Smooth muscle cell (in vitro differentiated cells): ENCODE results near the gene CARS1. TPM values are rescaled to one million over a fixed set of nuclear protein-coding genes. Genes with fewer than 3 reads are reported as not detected.

Source experiments
- DNase-seq: peaks from one replicate; lab custom pipeline; 2025; ENCODE audit not compliant: unreplicated experiment; lab: John Stamatoyannopoulos, UW
- H2AFZ ChIP-seq: fragments of 200-600 bp; sonication (generic); 2 replicates; pipeline ENCODE4 v1.6.0; 2016; ENCODE audit warnings: antibody characterized with exemption, low read depth, mild to moderate bottlenecking
- H3F3A ChIP-seq: fragments of 200-600 bp; sonication (generic); 2 replicates; pipeline ENCODE4 v1.6.0; 2017; ENCODE audit warnings: antibody characterized with exemption, low read depth
- H3K27ac ChIP-seq: fragments of 200-600 bp; sonication (generic); 2 replicates; pipeline ENCODE4 v1.5.1; 2016; ENCODE audit warnings: low read depth, mild to moderate bottlenecking
- H3K27me3 ChIP-seq: fragments of 200-600 bp; sonication (generic); 2 replicates; pipeline ENCODE4 v1.6.1; 2016; ENCODE audit warnings: low read depth, mild to moderate bottlenecking
- H3K36me3 ChIP-seq: fragments of 200-600 bp; sonication (generic); 2 replicates; pipeline ENCODE4 v1.5.1; 2016; ENCODE audit warnings: low read depth
- H3K4me1 ChIP-seq: fragments of 200-600 bp; sonication (generic); 2 replicates; pipeline ENCODE4 v1.5.1; 2016; ENCODE audit warnings: low read depth
- H3K4me2 ChIP-seq: fragments of 200-600 bp; sonication (generic); 2 replicates; pipeline ENCODE4 v1.6.0; 2016; ENCODE audit warnings: mild to moderate bottlenecking
- H3K4me3 ChIP-seq: fragments of 200-600 bp; sonication (generic); 2 replicates; pipeline ENCODE4 v1.5.1; 2016; ENCODE audit warnings: mild to moderate bottlenecking
- H3K79me2 ChIP-seq: fragments of 200-600 bp; sonication (generic); 2 replicates; pipeline ENCODE4 v1.6.0; 2016; ENCODE audit warnings: low read depth, mild to moderate bottlenecking
- H3K9ac ChIP-seq: fragments of 200-600 bp; sonication (generic); 2 replicates; pipeline ENCODE4 v1.6.0; 2016; ENCODE audit warnings: low read depth
- H3K9me3 ChIP-seq: fragments of 200-600 bp; sonication (generic); replicated peaks from 2 replicates; pipeline ENCODE4 v1.5.1; 2016; ENCODE audit warnings: low read depth
- H4K20me1 ChIP-seq: fragments of 200-600 bp; sonication (generic); 2 replicates; pipeline ENCODE4 v1.6.0; 2016; ENCODE audit warnings: low read depth
- WGBS: methylation state at CpG from one replicate; pipeline ENCODE4 v1.1.7; 2016; ENCODE audit warnings: low lambda C conversion rate; 5-methylcytosine and 5-hydroxymethylcytosine counted together
- polyA plus RNA-seq: library from polyadenylated mRNA; unstranded; fragments of >200 nt; fragmentation: Nextera tagmentation; extraction: Ambion mirVana; gene quantifications from 2 replicates; pipeline ENCODE4 v1.2.1, GENCODE V29; 2016
- total RNA-seq: library from RNA; depleted of rRNA; stranded (reverse); fragments of >200 nt; gene quantifications from 2 replicates; pipeline ENCODE4 v1.2.3, GENCODE V29; 2014
- TF ChIP-seq, protein P1 (sequence below): fragments of 200-600 bp; sonication (generic); IDR thresholded peaks from 2 replicates; pipeline ENCODE4 v1.5.1; 2017; ENCODE audit warnings: borderline replicate concordance, mild to moderate bottlenecking, antibody characterized with exemption; ENCODE audit not compliant: insufficient read depth, poor library complexity, severe bottlenecking

Gene CARS1
- total and polyA plus RNA-seq, 2 experiments from 2014 or later = 51.7 to 61.6 TPM

DNA sequence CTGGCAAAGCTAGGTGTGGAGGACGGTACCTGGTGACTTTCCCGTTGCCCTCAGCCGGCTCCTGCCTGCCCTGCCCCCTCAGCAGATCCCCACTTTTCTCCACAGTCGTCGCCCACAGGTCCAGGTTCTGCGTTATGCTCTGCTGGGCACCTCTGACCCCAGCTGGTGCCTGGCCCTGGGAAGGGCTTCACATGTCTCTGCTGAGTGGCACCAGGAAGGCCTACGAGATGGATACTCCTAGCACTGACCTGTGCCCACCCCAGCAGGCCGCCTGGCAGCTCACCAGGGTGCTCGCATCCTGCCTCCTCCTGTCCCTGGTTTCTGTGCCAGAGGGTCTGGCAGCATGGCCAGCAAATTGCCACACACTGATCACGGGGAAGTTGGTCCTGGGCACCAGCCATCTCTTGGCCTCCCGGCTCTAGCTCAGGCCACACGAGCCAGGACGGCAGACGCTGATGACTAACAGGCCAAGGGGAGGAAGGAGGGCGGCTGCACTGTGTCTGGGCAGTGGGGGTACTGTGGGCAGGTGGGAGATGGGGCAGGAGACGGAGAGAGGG, 13.8 kb downstream of the CARS1 start:
- no peak overlapping the region for H3K4me2 ChIP-seq
- no peaks in the 10 kb centered on the region for H3K27me3 ChIP-seq
- no peak overlapping the region for H3K9ac ChIP-seq
- peaks cover 72% of the 10 kb centered on the region for H3K79me2 ChIP-seq
- no peak overlapping the region for H3K4me3 ChIP-seq
- H3F3A ChIP-seq = no peaks in the 10 kb centered on the region
- peak overlapping the region; percentile 14 for H3K27ac ChIP-seq
- DNase-seq = no peak
- peaks cover 3% of the 10 kb centered on the region for H3K36me3 ChIP-seq
- peaks cover 91% of the 10 kb centered on the region for H4K20me1 ChIP-seq
- H3K4me1 ChIP-seq = no peaks in the 10 kb centered on the region
- 74% methylated on average over 16 of the region's 16 CpGs for WGBS
- no peaks in the 10 kb centered on the region for H3K9me3 ChIP-seq
- TF ChIP-seq, protein P1, sequence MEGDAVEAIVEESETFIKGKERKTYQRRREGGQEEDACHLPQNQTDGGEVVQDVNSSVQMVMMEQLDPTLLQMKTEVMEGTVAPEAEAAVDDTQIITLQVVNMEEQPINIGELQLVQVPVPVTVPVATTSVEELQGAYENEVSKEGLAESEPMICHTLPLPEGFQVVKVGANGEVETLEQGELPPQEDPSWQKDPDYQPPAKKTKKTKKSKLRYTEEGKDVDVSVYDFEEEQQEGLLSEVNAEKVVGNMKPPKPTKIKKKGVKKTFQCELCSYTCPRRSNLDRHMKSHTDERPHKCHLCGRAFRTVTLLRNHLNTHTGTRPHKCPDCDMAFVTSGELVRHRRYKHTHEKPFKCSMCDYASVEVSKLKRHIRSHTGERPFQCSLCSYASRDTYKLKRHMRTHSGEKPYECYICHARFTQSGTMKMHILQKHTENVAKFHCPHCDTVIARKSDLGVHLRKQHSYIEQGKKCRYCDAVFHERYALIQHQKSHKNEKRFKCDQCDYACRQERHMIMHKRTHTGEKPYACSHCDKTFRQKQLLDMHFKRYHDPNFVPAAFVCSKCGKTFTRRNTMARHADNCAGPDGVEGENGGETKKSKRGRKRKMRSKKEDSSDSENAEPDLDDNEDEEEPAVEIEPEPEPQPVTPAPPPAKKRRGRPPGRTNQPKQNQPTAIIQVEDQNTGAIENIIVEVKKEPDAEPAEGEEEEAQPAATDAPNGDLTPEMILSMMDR = no peak
- H2AFZ ChIP-seq = no peak overlapping the region

DNA sequence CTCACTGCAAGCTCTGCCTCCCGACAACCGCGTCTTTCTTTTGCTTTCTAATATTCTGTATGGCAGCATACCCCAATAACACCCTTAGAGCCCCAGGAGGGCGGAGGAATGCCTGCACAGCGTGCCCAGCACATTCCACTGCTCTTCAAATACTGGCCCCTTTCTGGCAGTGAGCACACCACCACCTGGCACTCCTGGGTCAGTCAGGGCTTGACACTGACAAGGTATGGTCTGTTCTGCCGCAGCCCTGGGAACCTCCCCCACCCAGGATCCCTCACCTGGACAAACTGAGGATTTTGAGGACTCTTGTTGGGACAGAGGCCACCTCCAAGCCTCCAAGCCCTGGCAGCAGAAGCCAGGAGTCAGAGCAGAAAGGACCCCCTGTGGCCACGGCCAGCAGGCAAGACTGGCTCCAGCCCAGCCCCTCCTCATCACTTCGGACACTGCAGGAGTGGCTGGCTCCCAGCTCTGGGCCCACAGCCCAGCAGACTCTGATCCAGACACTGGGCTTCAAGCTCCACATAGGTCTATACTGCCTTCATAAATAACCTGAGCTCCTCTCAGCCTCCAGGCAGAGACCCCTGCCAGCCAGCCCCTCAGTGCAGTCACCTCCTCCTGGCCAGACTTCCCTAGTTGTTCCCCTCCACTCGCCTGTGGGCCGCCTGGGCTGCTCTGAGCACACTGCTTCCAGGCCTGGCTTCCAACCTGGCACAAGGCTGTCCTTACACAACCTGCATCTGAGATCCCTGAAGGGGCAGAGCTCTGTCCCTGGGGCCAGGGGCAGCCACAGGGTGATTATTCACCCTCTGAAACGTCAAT, 14.5 kb downstream of the CARS1 start:
- Histone ChIP-seq H3F3A (no peaks in the 10 kb centered on the region), H3K9me3 (no peaks in the 10 kb centered on the region), H3K36me3 (peaks cover 3% of the 10 kb centered on the region), H3K9ac (no peak overlapping the region), H3K4me2 (no peak overlapping the region), H3K79me2 (peaks cover 65% of the 10 kb centered on the region), H3K27ac (no peak overlapping the region), H3K4me3 (no peak overlapping the region), H3K27me3 (no peaks in the 10 kb centered on the region), H3K4me1 (no peaks in the 10 kb centered on the region), H2AFZ (no peak overlapping the region), H4K20me1 (peaks cover 90% of the 10 kb centered on the region)
- TF ChIP-seq, protein P1 = no peak
- no peak for DNase-seq
- WGBS = 85% methylated on average over 11 of the region's 11 CpGs

DNA sequence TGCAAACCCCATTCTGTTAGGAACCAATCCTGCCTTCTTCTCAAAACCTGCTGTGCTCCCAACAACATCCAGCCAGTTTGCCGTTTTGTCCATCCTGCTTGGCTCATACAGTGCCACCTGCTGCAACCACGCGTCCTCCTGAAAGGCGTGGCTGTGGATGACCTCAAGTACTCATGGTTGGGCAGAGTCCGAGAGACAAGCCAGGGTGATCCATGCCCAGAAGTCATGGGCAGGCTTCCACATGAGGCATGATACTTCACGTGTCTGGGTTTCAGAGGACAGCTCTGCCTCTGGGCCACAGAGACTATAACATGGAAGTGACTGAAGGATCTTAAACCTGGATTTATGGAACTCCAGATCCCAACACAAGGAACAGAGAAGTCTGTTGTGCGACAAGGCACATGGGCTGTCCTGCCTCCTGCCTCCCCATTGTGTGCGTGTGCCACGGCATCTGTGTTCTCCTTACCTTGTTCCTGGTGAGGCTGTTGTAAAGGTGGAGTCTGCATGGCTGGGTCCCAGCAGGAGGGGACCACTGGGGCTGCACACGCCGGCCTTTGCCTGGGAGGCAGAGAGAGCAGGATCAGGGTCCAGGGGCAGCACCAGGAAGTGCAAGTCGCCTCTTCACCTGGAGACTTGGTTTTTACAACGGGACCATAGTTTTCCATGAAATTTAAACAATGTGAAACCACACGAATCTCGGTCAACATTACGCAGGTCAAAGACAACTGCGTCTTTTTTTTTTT, 15.4 kb downstream of the CARS1 start:
- no peak overlapping the region for H3K4me3 ChIP-seq
- no peak overlapping the region for H3K9ac ChIP-seq
- no peak overlapping the region for H2AFZ ChIP-seq
- DNase-seq = no peak
- no peak overlapping the region for H3K27ac ChIP-seq
- H3F3A ChIP-seq = no peaks in the 10 kb centered on the region
- H3K4me2 ChIP-seq = no peak overlapping the region
- H3K4me1 ChIP-seq = no peaks in the 10 kb centered on the region
- no peaks in the 10 kb centered on the region for H3K27me3 ChIP-seq
- H3K9me3 ChIP-seq = no peaks in the 10 kb centered on the region
- H4K20me1 ChIP-seq = peaks cover 90% of the 10 kb centered on the region
- TF ChIP-seq, protein P1 = no peak
- H3K36me3 ChIP-seq = peaks cover 3% of the 10 kb centered on the region
- 96% methylated on average over 17 of the region's 17 CpGs for WGBS
- peaks cover 56% of the 10 kb centered on the region for H3K79me2 ChIP-seq
